ENCODE results near the gene ACAD10. TPM values are rescaled to one million over a fixed set of nuclear protein-coding genes. Genes with fewer than 3 reads are reported as not detected.

ACAD10 gene
- total and polyA plus RNA-seq, 10 of the 15 experiments (the other 5 are each of a cell fraction or from before 2014, with no cell fraction given), result 2.9 to 21.9 (median 17.5) TPM

GRCh38 chr12:111693818-111694217 is 8.0 kb downstream of the ACAD10 start:
- H3K36me3 ChIP-seq (ENCODE audit: control insufficient read depth in 2 of 2, insufficient read depth in 2 of 2, low read length in 1 of 2), result peaks cover 0 to 4% of the 10 kb centered on the region in 2 experiments; a peak in 1 of 4 replicates
- no peak overlapping the region for H3K4me2 ChIP-seq (ENCODE audit: control insufficient read depth, insufficient read depth)
- H3K9ac ChIP-seq (ENCODE audit: control insufficient read depth, insufficient read depth, low read length), result no peak overlapping the region
- H2AFZ ChIP-seq (ENCODE audit: control insufficient read depth, low read depth, low read length), result no peak overlapping the region
- ChIA-PET POLR2A (no interaction called here), SMC1A (ENCODE audit: uncharacterized antibody, unreplicated experiment) (interaction anchor here (1.1 to 1.7 kb wide), 2 partner anchors 119 kb away, joined by 4 to 7 read pairs; no protein-coding TSS in a partner anchor), RAD21 (ENCODE audit: unreplicated experiment) (interaction anchor here (1.8 kb wide), 1 partner anchor 119 kb away, joined by 8 read pairs; no protein-coding TSS in a partner anchor), CTCF (interaction anchor here (0.9 to 1.5 kb wide), 3 partner anchors 9 to 119 kb away, joined by 3 to 10 read pairs (median 4); no protein-coding TSS in a partner anchor)
- H3K4me1 ChIP-seq (ENCODE audit: control insufficient read depth, insufficient read depth, low read length), result no peaks in the 10 kb centered on the region
- H3K79me2 ChIP-seq (ENCODE audit: control insufficient read depth, insufficient read depth, low read length), result no peaks in the 10 kb centered on the region
- TF ChIP-seq SP1 (IDR thresholded peaks at IDR 0.05; ENCODE audit: low read depth, low read length) (no peak), SIN3A (IDR thresholded peaks at IDR 0.05; ENCODE audit: low read depth, low read length) (no peak), EED (IDR thresholded peaks at IDR 0.05; ENCODE audit: low read depth) (no peak), HCFC1 (IDR thresholded peaks at IDR 0.05; ENCODE audit: low read length) (no peak), MEF2B (IDR thresholded peaks at IDR 0.05; ENCODE audit: partially characterized antibody, poor library complexity, severe bottlenecking) (no peak), MTA3 (IDR thresholded peaks at IDR 0.05; ENCODE audit: borderline replicate concordance, low read length) (no peak), FOXM1 (IDR thresholded peaks at IDR 0.05; ENCODE audit: low read depth, low read length) (no peak), TARDBP (IDR thresholded peaks at IDR 0.05; ENCODE audit: borderline replicate concordance) (no peak), WRNIP1 (IDR thresholded peaks at IDR 0.05; ENCODE audit: borderline replicate concordance, low read depth, low read length) (no peak), ZNF274 (IDR thresholded peaks at IDR 0.05; ENCODE audit: insufficient read depth, insufficient read length) (no peak), SUPT20H (IDR thresholded peaks at IDR 0.05; ENCODE audit: borderline replicate concordance, control insufficient read depth, low read depth, low read length) (no peak), RAD21 (IDR thresholded peaks at IDR 0.05; ENCODE audit: insufficient read depth, low read depth, low read length) (no peak), PML (IDR thresholded peaks at IDR 0.05; ENCODE audit: low read length) (no peak), ZNF217 (IDR thresholded peaks at IDR 0.05) (no peak), PAX5 (IDR thresholded peaks at IDR 0.05; ENCODE audit: borderline replicate concordance, low read depth, low read length) (no peak), IRF5 (IDR thresholded peaks at IDR 0.05; ENCODE audit: borderline replicate concordance) (no peak)
- H3K9me3 ChIP-seq (replicated peaks; ENCODE audit: control insufficient read depth, insufficient read depth, low read length), result no peaks in the 10 kb centered on the region
- no peaks in the 10 kb centered on the region for H4K20me1 ChIP-seq (ENCODE audit: control insufficient read depth, insufficient read depth)
- intact Hi-C loops (cut with micrococcal nuclease; ENCODE audit: unreplicated experiment) (no loop called here), in situ Hi-C loops (cut with MboI) (no loop called here)
- H3K27me3 ChIP-seq (replicated peaks in 1 of 2; ENCODE audit: control insufficient read depth in 2 of 2, insufficient read depth in 2 of 2, low read length in 1 of 2), result no peaks in the 10 kb centered on the region
- FAIRE-seq, result no peak
- no peak overlapping the region for H3K4me3 ChIP-seq
- H3K27ac ChIP-seq (ENCODE audit: control insufficient read depth, insufficient read depth), result no peak overlapping the region
- no TSS peak for BruUV-seq (replicated peaks)
- no peak for DNase-seq (ENCODE audit: low read depth, low spot score)
- no peak for ATAC-seq
- WGBS (ENCODE audit: insufficient coverage, insufficient replicate concordance, low lambda C conversion rate, missing lambda C conversion rate), result 60% methylated on average over 5 of the region's 5 CpGs
